ENCODE data around the gene CERS6.

- TF ChIP-seq POLR2AphosphoS5 (IDR thresholded peaks at IDR 0.05) (no peak), EP300 (IDR thresholded peaks at IDR 0.05; ENCODE audit: low read depth) (no peak)
Observed at GRCh38 chr2:168633895-168634294, 177.8 kb downstream of the CERS6 start.

Data from transverse colon (tissue), 3 donors.